ENCODE data around the gene FAM229A. TPM values are rescaled to one million over a fixed set of nuclear protein-coding genes. Genes with fewer than 3 reads are reported as not detected.
A peak's percentile ranks its signal among the peaks of the same experiment; 100 is the strongest.

Gene FAM229A
- total and polyA plus RNA-seq, 9 of the 15 experiments (the other 6 are each of a cell fraction or from before 2014, with no cell fraction given), result 0.04 to 21.6 (median 7.4) TPM

GRCh38 chr1:32332290-32333079 is 29.8 kb downstream of the FAM229A start (continued):
- TF ChIP-seq MGA (IDR thresholded peaks at IDR 0.05), result no peak
- peak; percentile 9; the same call in 1 of the 2 replicates for TF ChIP-seq HNRNPUL1 (IDR thresholded peaks at IDR 0.05; ENCODE audit: low read length)
- TF ChIP-seq ZBTB7A (IDR thresholded peaks at IDR 0.05; ENCODE audit: borderline replicate concordance, control insufficient read depth, low read depth, low read length), result 0 out of 2 replicates have a peak, but pooled peaks have one; percentile 23

Data from K562 (cell line).